GM19324 (cell line): ENCODE results near the gene NAALADL2.

Experiments
- ATAC-seq: cut with Tn5 transposase; IDR thresholded peaks from one replicate; pipeline ENCODE4 v1.9.1; 2021; ENCODE audit warnings: mild to moderate bottlenecking, moderate library complexity; ENCODE audit not compliant: unreplicated experiment, low FRiP score

The NAALADL2 gene

DNA sequence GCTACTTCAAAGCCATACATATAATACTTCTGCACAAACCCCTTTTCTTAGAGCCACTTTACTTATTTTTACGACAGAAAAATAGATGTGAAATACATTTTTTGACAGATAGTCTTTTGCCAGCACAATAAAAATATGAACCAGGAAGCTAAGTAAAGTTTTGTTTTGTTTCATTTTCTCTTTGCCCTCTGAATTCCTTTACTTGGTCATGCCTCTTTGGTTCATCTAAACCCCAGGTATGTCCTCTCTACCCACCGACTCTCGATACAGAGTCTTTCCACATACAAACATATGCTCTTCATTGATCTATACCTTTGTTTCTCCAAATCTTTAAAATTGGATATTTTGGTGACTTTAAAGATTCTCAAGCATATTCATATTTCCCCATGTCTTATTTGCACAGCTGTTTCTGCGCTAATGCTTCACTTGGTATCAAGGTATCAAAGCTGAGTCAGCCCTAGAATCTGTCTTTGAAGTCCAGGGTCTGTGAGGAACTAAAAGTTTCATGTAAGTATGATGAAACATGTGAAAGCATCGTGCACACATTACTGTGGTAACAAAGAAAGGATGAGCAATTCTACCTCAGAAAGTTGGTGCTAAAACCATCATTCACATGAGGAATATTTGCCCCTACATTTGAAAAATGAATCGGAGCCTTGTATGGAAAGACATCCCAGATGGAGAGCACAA lies 845.4 kb downstream of the NAALADL2 start:
- no peak for ATAC-seq

GRCh38 chr3:175713268-175713667 lies 854.1 kb downstream of the NAALADL2 start:
- ATAC-seq = no peak

DNA sequence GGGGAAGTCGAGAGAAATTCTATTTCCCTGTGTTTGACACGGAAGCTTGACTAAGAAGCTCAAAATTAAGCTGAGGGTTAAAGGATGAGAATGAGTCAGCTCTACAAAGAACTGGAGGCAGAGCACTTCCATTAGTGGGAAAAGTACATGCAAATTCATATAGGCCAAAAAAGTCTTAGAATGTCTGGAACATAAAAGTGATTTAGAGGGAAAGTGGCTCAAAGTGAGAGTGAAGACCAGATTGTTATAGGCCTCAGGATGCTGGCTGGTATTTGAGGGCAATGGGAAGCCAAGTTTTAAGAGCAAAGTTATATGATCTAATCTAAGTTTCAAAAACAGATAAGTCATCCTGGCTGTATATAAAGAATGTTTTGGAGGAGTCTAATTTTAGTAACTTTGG lies 857.3 kb downstream of the NAALADL2 start:
- no peak for ATAC-seq

DNA sequence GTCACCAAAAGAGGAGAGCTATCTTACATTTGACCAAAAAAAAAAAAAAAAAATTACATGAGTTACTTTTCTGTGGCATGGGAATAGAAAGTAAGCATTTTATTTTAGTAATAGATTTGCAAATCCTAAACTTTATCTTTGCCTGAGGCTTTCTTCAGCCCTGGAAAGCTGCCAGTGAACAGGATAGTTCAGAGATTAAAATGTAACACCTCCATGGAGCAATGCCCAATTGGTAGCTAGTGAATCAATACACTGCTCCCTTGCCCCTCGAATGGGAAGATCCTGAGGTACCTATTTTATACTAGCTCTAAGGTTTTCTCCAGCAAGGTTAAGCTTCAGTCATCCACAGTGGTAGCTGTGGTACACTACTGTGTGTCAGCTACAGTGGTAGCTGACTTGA lies 867.1 kb downstream of the NAALADL2 start:
- no peak for ATAC-seq

GRCh38 chr3:175728566-175728965 lies 869.4 kb downstream of the NAALADL2 start:
- no peak for ATAC-seq

- no peak for ATAC-seq
Measured at GRCh38 chr3:175729466-175729865, 870.3 kb downstream of the NAALADL2 start.

- no peak for ATAC-seq
Measured at GRCh38 chr3:175731543-175731942, 872.4 kb downstream of the NAALADL2 start.

DNA sequence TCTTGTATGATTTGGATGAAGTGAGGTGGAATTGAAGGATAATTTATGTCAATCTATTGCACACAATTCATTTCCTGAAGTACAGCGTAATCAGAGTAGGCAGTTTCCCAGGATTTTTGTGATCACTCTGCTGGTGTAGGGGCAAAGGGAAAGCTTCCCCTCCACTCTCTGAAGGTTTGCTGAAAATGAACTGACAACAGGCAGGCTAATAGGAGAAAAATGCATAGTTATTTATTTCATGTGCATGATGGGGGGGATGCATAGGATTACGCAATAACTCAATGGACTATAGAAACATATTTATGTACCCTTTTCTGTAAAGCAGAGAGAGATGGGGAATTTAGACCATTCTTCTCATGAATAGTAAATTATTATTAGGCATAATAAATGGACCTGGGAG lies 872.9 kb downstream of the NAALADL2 start:
- ATAC-seq = no peak

DNA sequence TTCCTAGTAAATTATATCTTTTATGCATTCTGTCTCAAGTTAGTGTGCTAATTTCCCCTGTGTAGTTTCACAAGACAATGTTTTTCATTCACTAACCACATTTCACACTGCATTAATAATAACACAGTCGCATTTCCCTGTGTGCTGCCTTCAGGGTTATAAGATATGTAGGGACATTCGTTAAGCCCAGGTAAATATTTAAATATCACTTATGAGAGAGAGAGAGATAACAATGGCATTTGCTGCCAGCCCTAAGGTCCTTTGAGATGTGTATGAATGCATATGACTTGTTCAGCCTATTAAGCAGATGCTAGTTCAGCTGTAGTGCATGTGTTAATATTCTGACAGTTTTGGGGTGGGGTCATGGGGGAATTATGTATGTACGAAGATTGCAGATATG lies 876.7 kb downstream of the NAALADL2 start:
- ATAC-seq = no peak

DNA sequence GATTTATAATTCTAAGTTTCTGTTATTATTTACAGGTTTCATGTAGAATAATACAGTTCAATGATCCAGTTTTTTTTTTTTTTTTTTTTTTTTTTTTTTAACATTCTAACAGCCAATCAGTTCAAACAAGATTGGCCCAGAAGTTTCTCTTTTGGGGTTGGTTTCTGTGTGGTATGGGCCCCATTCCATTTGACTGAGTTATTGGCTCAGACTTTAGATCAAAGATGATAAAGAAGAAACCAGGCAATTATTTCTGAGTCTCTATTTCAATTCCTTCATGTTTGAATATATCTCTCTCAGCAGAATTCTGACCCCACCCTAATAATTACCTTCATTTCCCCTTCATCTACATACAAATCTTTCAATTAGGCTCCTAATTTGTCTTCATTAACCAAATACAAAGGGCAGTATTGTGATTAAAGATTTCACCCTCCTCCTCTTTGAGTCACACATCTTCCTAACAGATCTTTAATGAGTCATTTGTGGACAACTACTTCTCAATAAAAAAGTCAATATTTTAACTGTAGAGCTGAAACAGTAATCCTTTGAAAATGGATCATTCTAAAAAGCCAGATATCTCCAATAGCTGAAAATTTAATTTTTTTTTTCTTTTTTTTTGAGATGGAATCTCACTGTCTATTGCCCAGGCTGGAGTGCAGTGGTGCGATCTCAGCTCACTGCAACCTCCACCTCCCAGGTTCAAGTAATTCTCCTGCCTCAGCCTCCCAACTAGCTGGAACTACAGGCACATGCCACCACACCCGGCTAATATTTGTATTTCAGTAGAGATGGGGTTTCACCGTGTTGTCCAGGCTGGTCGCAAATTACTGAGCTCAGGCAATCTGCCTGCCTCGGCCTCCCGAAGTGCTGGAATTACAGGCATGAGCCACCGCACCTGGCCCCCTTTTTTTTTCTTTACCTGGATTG lies 878.8 kb downstream of the NAALADL2 start:
- ATAC-seq = no peak

GRCh38 chr3:175741951-175742350 lies 882.8 kb downstream of the NAALADL2 start:
- no peak for ATAC-seq

- no peak for ATAC-seq
Measured at GRCh38 chr3:175743733-175744400, 884.7 kb downstream of the NAALADL2 start.

- no peak for ATAC-seq
Measured at GRCh38 chr3:175746308-175746707, 887.2 kb downstream of the NAALADL2 start.

DNA sequence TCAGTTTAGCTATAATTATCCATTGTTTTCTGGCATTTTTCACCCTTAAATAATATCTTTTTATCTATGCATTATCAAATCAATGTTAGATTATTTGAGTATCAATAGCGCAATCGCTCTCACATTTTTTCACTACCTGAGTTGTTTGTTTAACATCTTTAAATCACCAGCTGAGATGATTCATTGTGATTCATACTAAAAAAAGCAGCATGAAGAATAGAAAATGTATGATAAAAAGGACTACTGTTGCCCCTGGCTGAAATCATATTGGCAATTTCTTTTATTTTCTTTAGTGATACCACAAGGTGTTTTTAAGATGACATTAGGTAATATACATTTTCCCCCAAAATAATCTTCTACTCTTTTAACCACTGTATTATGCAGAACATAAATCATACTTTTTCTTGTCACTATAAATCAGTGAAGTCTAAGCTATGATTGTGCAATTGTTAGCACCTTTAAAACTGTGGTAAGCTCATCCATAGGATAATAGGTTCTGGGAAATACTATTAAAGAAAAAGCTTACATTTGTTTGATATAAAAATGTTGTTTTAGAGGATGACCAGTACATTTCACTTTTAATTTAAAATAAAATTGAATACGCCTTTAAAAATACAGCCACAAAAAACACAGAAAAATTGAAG lies 889.1 kb downstream of the NAALADL2 start:
- ATAC-seq = no peak

GRCh38 chr3:175749981-175750380 lies 890.8 kb downstream of the NAALADL2 start:
- no peak for ATAC-seq

- ATAC-seq = no peak
Measured at GRCh38 chr3:175751089-175751488, 892.0 kb downstream of the NAALADL2 start.

DNA sequence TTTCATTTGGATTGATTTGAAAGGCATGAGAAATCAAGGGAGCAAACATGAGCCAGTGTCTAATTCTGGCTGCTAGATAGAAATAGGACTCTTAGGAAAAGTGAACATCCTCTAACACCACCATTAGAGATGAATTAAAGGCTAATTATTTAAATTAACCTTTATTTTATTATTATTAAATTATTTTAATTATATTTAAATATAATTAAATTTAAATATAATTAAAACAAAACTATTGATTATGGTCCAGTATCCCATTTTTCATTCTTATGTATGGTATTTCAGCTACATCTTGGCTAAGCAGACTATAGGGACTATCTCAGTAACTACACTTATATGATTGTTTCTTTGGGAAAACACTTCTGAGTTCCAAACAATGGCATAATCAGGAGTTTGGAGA lies 904.8 kb downstream of the NAALADL2 start:
- ATAC-seq = no peak

DNA sequence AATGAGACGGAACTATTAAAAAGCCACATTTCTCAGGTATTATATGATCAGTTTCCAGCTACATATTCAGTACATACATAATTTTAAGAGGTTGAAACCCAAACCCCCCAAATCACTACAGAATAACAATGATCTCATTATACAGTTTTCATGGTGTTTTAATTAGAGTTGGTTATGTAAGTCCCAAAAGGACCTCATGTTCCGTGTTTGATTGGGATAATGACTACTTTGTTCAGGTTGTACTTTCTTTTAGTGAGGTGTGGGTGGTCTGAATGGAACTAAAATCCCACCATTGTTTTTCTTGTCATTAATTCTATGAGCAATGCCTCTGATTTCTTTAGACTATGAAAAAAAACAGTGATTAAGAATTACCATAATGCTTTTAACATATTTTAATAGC lies 905.6 kb downstream of the NAALADL2 start:
- ATAC-seq = no peak

GRCh38 chr3:175770426-175770825 lies 911.3 kb downstream of the NAALADL2 start:
- no peak for ATAC-seq

DNA sequence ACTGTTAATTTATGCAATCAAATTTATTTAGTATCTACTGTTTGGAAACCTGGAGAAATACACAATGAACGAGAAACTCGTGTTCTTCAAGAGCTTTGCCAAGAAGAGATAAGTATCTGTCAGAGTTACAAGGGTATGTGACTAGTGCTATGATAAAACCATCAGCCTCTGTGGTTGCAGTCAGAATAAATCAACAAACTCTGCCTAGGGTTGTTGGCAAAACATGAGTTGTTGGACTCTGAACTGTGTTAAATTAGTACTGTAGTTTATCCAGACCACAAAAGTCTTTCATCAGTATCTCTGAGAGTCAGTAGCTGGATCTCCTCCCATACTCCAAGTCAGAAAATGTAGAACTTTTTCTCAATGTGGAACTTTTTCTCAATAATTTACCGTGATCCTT lies 918.4 kb downstream of the NAALADL2 start:
- no peak for ATAC-seq

- no peak for ATAC-seq
Measured at GRCh38 chr3:175777965-175778364, 918.8 kb downstream of the NAALADL2 start.
